Trophoblast cell (in vitro differentiated cells and primary cell): ENCODE measurements around the gene SYNGR4.

ENCODE experiments used
- DNase-seq, 2 donors: peaks; one replicate each; pipeline ENCODE4 v3.0.0-alpha.2; 2016
- H2AFZ ChIP-seq: 2 replicates; pipeline ENCODE4 v1.6.1; 2013; ENCODE audit warnings: low read length, moderate library complexity, mild to moderate bottlenecking; ENCODE audit not compliant: insufficient read depth, poor library complexity
- H2AK5ac ChIP-seq: 2 replicates; pipeline ENCODE4 v1.6.1; 2013; ENCODE audit warnings: mild to moderate bottlenecking, low read length
- H2BK120ac ChIP-seq: 2 replicates; pipeline ENCODE4 v1.6.1; 2013; ENCODE audit warnings: low read length, mild to moderate bottlenecking, moderate library complexity; ENCODE audit not compliant: insufficient read depth, poor library complexity
- H2BK12ac ChIP-seq: 2 replicates; pipeline ENCODE4 v1.6.1; 2013; ENCODE audit warnings: mild to moderate bottlenecking, low read length, moderate library complexity
- H2BK5ac ChIP-seq: 2 replicates; pipeline ENCODE4 v1.6.1; 2013; ENCODE audit warnings: low read length, low read depth, moderate library complexity, mild to moderate bottlenecking; ENCODE audit not compliant: poor library complexity
- H3K14ac ChIP-seq: 2 replicates; pipeline ENCODE4 v1.6.1; 2013; ENCODE audit warnings: mild to moderate bottlenecking, low read length
- H3K18ac ChIP-seq: 2 replicates; pipeline ENCODE4 v1.6.1; 2013; ENCODE audit warnings: mild to moderate bottlenecking, low read length
- H3K23ac ChIP-seq: 2 replicates; pipeline ENCODE4 v1.6.1; 2013; ENCODE audit warnings: low read length
- H3K27ac ChIP-seq: 2 replicates; pipeline ENCODE4 v1.5.1; 2013; ENCODE audit warnings: low read depth, mild to moderate bottlenecking, inconsistent platforms, low read length, moderate library complexity
- H3K27me3 ChIP-seq: 2 replicates; pipeline ENCODE4 v1.6.1; 2013; ENCODE audit warnings: inconsistent platforms, mild to moderate bottlenecking, low read length, moderate library complexity; ENCODE audit not compliant: insufficient read depth
- H3K36me3 ChIP-seq, 2 experiments: 1 replicate in 1 of 2; 2 replicates in 1 of 2; pipeline ENCODE4 v1.6.1; 2013; ENCODE audit warnings: low read length in 2 of 2, mild to moderate bottlenecking in 2 of 2, moderate library complexity in 1 of 2; ENCODE audit not compliant: insufficient read depth in 2 of 2, control insufficient read depth in 1 of 2
- H3K4ac ChIP-seq: 2 replicates; pipeline ENCODE4 v1.6.1; 2013; ENCODE audit warnings: low read depth, mild to moderate bottlenecking, low read length, moderate library complexity
- H3K4me1 ChIP-seq, 2 experiments: 1 replicate in 1 of 2; 2 replicates in 1 of 2; pipeline ENCODE4 v1.6.1; 2013; ENCODE audit warnings: low read length in 2 of 2, mild to moderate bottlenecking in 2 of 2, moderate library complexity in 1 of 2; ENCODE audit not compliant: insufficient read depth in 2 of 2, control insufficient read depth in 1 of 2
- H3K4me2 ChIP-seq: 2 replicates; pipeline ENCODE4 v1.6.1; 2013; ENCODE audit warnings: inconsistent platforms, mild to moderate bottlenecking, low read length, moderate library complexity
- H3K4me3 ChIP-seq: 2 replicates; pipeline ENCODE4 v1.5.1; 2013; ENCODE audit warnings: mild to moderate bottlenecking, low read depth, low read length, inconsistent platforms
- H3K79me1 ChIP-seq: one replicate; pipeline ENCODE4 v1.6.1; 2013; ENCODE audit warnings: low read length
- H3K79me2 ChIP-seq: 2 replicates; pipeline ENCODE4 v1.6.1; 2013; ENCODE audit warnings: low read length, mild to moderate bottlenecking; ENCODE audit not compliant: control insufficient read depth, insufficient read depth, poor library complexity
- H3K9ac ChIP-seq: 2 replicates; pipeline ENCODE4 v1.6.1; 2013; ENCODE audit warnings: mild to moderate bottlenecking, low read length
- H3K9me3 ChIP-seq: 2 replicates; pipeline ENCODE4 v1.6.1; 2013; ENCODE audit warnings: low read depth, mild to moderate bottlenecking, control low read depth, inconsistent platforms, low read length; ENCODE audit not compliant: insufficient read depth
- H4K12ac ChIP-seq: 2 replicates; pipeline ENCODE4 v1.6.1; 2013; ENCODE audit warnings: low read depth, mild to moderate bottlenecking, low read length, moderate library complexity
- H4K8ac ChIP-seq: 2 replicates; pipeline ENCODE4 v1.6.1; 2013; ENCODE audit warnings: low read depth, mild to moderate bottlenecking, low read length, moderate library complexity
- H4K91ac ChIP-seq: one replicate; pipeline ENCODE4 v1.6.1; 2013; ENCODE audit warnings: low read depth, mild to moderate bottlenecking, low read length, moderate library complexity
- WGBS: extraction: QIAGEN DNeasy Blood & Tissue Kit; methylation state at CpG from one replicate; pipeline ENCODE4 v1.1.7; 2013; ENCODE audit warnings: missing lambda C conversion rate; ENCODE audit not compliant: insufficient read length, insufficient coverage; ENCODE audit errors: extremely low coverage; 5-methylcytosine and 5-hydroxymethylcytosine counted together

The SYNGR4 gene

GRCh38 chr19:48405850-48406249, 41.7 kb downstream of the SYNGR4 start:
- no peak overlapping the region for H4K91ac ChIP-seq
- WGBS = no CpG with 5 or more reads among the region's 13 CpGs
- H3K79me1 ChIP-seq = no peaks in the 10 kb centered on the region
- H2AFZ ChIP-seq = no peak overlapping the region
- no peak overlapping the region for H2BK5ac ChIP-seq
- no peak overlapping the region for H2BK12ac ChIP-seq
- H3K4ac ChIP-seq = no peak overlapping the region
- no peaks in the 10 kb centered on the region for H3K9me3 ChIP-seq
- no peak overlapping the region for H4K12ac ChIP-seq
- no peak overlapping the region for H3K9ac ChIP-seq
- H2BK120ac ChIP-seq = no peak overlapping the region
- H3K79me2 ChIP-seq = no peaks in the 10 kb centered on the region
- H3K4me2 ChIP-seq = no peak overlapping the region
- H4K8ac ChIP-seq = no peak overlapping the region
- no peak overlapping the region for H3K18ac ChIP-seq
- no peak for DNase-seq
- no peak overlapping the region for H2AK5ac ChIP-seq
- no peaks in the 10 kb centered on the region for H3K27me3 ChIP-seq
- H3K4me1 ChIP-seq = no peaks in the 10 kb centered on the region
- no peaks in the 10 kb centered on the region for H3K36me3 ChIP-seq
- H3K23ac ChIP-seq = no peak overlapping the region
- no peak overlapping the region for H3K4me3 ChIP-seq
- H3K27ac ChIP-seq = no peak overlapping the region
- H3K14ac ChIP-seq = no peak overlapping the region

GRCh38 chr19:48413879-48414587, 49.9 kb downstream of the SYNGR4 start:
- Histone ChIP-seq H3K9ac (no peak overlapping the region), H3K4me2 (no peak overlapping the region), H3K18ac (no peak overlapping the region), H3K79me1 (no peaks in the 10 kb centered on the region), H3K9me3 (peaks cover 2% of the 10 kb centered on the region), H2BK12ac (no peak overlapping the region), H3K14ac (no peak overlapping the region), H3K36me3 (no peaks in the 10 kb centered on the region), H2BK120ac (no peak overlapping the region), H2AK5ac (no peak overlapping the region), H3K27ac (no peak overlapping the region), H2AFZ (no peak overlapping the region), H3K23ac (no peak overlapping the region), H4K12ac (no peak overlapping the region), H4K8ac (peak overlapping the region; percentile 20), H3K4me1 (peaks cover 0 to 2% of the 10 kb centered on the region in 2 experiments), H3K27me3 (no peaks in the 10 kb centered on the region), H3K4me3 (no peak overlapping the region), H4K91ac (no peak overlapping the region), H2BK5ac (no peak overlapping the region), H3K79me2 (no peaks in the 10 kb centered on the region), H3K4ac (no peak overlapping the region)
- no CpG with 5 or more reads among the region's 24 CpGs for WGBS
- no peak for DNase-seq

GRCh38 chr19:48415395-48415794, 51.2 kb downstream of the SYNGR4 start:
- no peaks in the 10 kb centered on the region for H3K27me3 ChIP-seq
- H3K79me2 ChIP-seq = no peaks in the 10 kb centered on the region
- H3K27ac ChIP-seq = no peak overlapping the region
- H4K91ac ChIP-seq = no peak overlapping the region
- no peak overlapping the region for H2AK5ac ChIP-seq
- no peak overlapping the region for H3K23ac ChIP-seq
- peak; percentile 70 to 75 for DNase-seq
- H3K18ac ChIP-seq = no peak overlapping the region
- H2BK12ac ChIP-seq = no peak overlapping the region
- H3K79me1 ChIP-seq = no peaks in the 10 kb centered on the region
- H4K8ac ChIP-seq = no peak overlapping the region
- no peak overlapping the region for H4K12ac ChIP-seq
- H3K4ac ChIP-seq = no peak overlapping the region
- H3K4me2 ChIP-seq = no peak overlapping the region
- H3K9me3 ChIP-seq = peaks cover 2% of the 10 kb centered on the region
- H3K9ac ChIP-seq = no peak overlapping the region
- no peak overlapping the region for H3K4me3 ChIP-seq
- no peak overlapping the region for H2BK5ac ChIP-seq
- no peak overlapping the region for H2AFZ ChIP-seq
- no peaks in the 10 kb centered on the region for H3K36me3 ChIP-seq
- no peak overlapping the region for H2BK120ac ChIP-seq
- no CpG with 5 or more reads among the region's 14 CpGs for WGBS
- H3K14ac ChIP-seq = no peak overlapping the region
- peaks cover 0 to 2% of the 10 kb centered on the region in 2 experiments for H3K4me1 ChIP-seq

GRCh38 chr19:48415806-48416221, 51.6 kb downstream of the SYNGR4 start:
- Histone ChIP-seq H3K36me3 (no peaks in the 10 kb centered on the region), H3K79me1 (no peaks in the 10 kb centered on the region), H3K27me3 (no peaks in the 10 kb centered on the region), H2BK5ac (no peak overlapping the region), H3K9me3 (peaks cover 2% of the 10 kb centered on the region), H3K18ac (no peak overlapping the region), H3K4ac (no peak overlapping the region), H2BK120ac (no peak overlapping the region), H3K27ac (no peak overlapping the region), H3K23ac (no peak overlapping the region), H3K4me1 (peaks cover 0 to 2% of the 10 kb centered on the region in 2 experiments), H3K79me2 (no peaks in the 10 kb centered on the region), H2AFZ (no peak overlapping the region), H3K14ac (no peak overlapping the region), H3K9ac (no peak overlapping the region), H3K4me3 (no peak overlapping the region), H2AK5ac (no peak overlapping the region), H3K4me2 (no peak overlapping the region), H4K12ac (no peak overlapping the region), H2BK12ac (no peak overlapping the region), H4K8ac (no peak overlapping the region), H4K91ac (no peak overlapping the region)
- no peak for DNase-seq
- 100% methylated on average over 3 of the region's 30 CpGs for WGBS
